ENCODE results near the gene SNW1.
A peak's percentile ranks its signal among the peaks of the same experiment; 100 is the strongest.

Gene SNW1

GRCh38 chr14:77760381-77761204 lies at the start of gene SNW1:
SNW1 (minus strand) TSS chr14:77761156; CDS start chr14:77761127, 29 bp downstream.
- DNase-seq (ENCODE audit: low read depth), result peak; percentile 93
- peak within 1 kb of the TSS; percentile 99 for H3K4me3 ChIP-seq (ENCODE audit: low read length)
- no peak for TF ChIP-seq CTCF (conservative IDR thresholded peaks at IDR 0.05; ENCODE audit: low read length)

- H3K4me3 ChIP-seq (ENCODE audit: low read length), result no peak overlapping the region
- no peak for TF ChIP-seq CTCF (conservative IDR thresholded peaks at IDR 0.05; ENCODE audit: low read length)
- DNase-seq (ENCODE audit: low read depth), result no peak
Measured at GRCh38 chr14:77809011-77809410, 48.1 kb upstream of the SNW1 start.

- no peak overlapping the region for H3K4me3 ChIP-seq (ENCODE audit: low read length)
- no peak for TF ChIP-seq CTCF (conservative IDR thresholded peaks at IDR 0.05; ENCODE audit: low read length)
- DNase-seq (ENCODE audit: low read depth), result no peak
Measured at GRCh38 chr14:77808250-77808649, 47.3 kb upstream of the SNW1 start.

GRCh38 chr14:77805706-77806105 lies 44.8 kb upstream of the SNW1 start:
- DNase-seq (ENCODE audit: low read depth), result no peak
- H3K4me3 ChIP-seq (ENCODE audit: low read length), result no peak overlapping the region
- TF ChIP-seq CTCF (conservative IDR thresholded peaks at IDR 0.05; ENCODE audit: low read length), result no peak

GRCh38 chr14:77804592-77804991 lies 43.6 kb upstream of the SNW1 start:
- no peak for DNase-seq (ENCODE audit: low read depth)
- 0 out of 2 replicates have a peak, but pooled peaks have one; percentile 2 for TF ChIP-seq CTCF (conservative IDR thresholded peaks at IDR 0.05; ENCODE audit: low read length)
- no peak overlapping the region for H3K4me3 ChIP-seq (ENCODE audit: low read length)

GRCh38 chr14:77800814-77801213 lies 39.9 kb upstream of the SNW1 start:
- no peak for DNase-seq (ENCODE audit: low read depth)
- H3K4me3 ChIP-seq (ENCODE audit: low read length), result peak overlapping the region; percentile 72
- no peak for TF ChIP-seq CTCF (conservative IDR thresholded peaks at IDR 0.05; ENCODE audit: low read length)

Measured in AG10803 (cell line).